HUES48 (cell line): ENCODE results near the gene TMEM219.
"Not testable (repeated sequence)": the region's sequence is repeated elsewhere in the genome, so short reads cannot be mapped to it uniquely, and the experiment has no call there.

Source experiments
- H3K27ac ChIP-seq: one replicate; pipeline ENCODE4 v1.7.0; 2013; ENCODE audit warnings: low read depth, low read length, inconsistent platforms
- H3K27me3 ChIP-seq: 2 replicates; pipeline ENCODE4 v1.6.1; 2013; ENCODE audit warnings: mild to moderate bottlenecking, low read length; ENCODE audit not compliant: control insufficient read depth, insufficient read depth
- H3K36me3 ChIP-seq: 2 replicates; pipeline ENCODE4 v1.6.1; 2013; ENCODE audit warnings: low read length; ENCODE audit not compliant: control insufficient read depth, insufficient read depth
- H3K4me1 ChIP-seq: 2 replicates; pipeline ENCODE4 v1.6.1; 2013; ENCODE audit warnings: mild to moderate bottlenecking, low read length; ENCODE audit not compliant: control insufficient read depth, insufficient read depth
- H3K4me3 ChIP-seq: 2 replicates; pipeline ENCODE4 v1.5.1; 2013; ENCODE audit warnings: mild to moderate bottlenecking, low read depth, low read length
- H3K9ac ChIP-seq: 2 replicates; pipeline ENCODE4 v1.6.1; 2013; ENCODE audit warnings: mild to moderate bottlenecking, low read depth, low read length, moderate library complexity
- H3K9me3 ChIP-seq: 2 replicates; pipeline ENCODE4 v1.6.1; 2013; ENCODE audit warnings: low read length; ENCODE audit not compliant: control insufficient read depth, insufficient read depth

TMEM219 gene

DNA sequence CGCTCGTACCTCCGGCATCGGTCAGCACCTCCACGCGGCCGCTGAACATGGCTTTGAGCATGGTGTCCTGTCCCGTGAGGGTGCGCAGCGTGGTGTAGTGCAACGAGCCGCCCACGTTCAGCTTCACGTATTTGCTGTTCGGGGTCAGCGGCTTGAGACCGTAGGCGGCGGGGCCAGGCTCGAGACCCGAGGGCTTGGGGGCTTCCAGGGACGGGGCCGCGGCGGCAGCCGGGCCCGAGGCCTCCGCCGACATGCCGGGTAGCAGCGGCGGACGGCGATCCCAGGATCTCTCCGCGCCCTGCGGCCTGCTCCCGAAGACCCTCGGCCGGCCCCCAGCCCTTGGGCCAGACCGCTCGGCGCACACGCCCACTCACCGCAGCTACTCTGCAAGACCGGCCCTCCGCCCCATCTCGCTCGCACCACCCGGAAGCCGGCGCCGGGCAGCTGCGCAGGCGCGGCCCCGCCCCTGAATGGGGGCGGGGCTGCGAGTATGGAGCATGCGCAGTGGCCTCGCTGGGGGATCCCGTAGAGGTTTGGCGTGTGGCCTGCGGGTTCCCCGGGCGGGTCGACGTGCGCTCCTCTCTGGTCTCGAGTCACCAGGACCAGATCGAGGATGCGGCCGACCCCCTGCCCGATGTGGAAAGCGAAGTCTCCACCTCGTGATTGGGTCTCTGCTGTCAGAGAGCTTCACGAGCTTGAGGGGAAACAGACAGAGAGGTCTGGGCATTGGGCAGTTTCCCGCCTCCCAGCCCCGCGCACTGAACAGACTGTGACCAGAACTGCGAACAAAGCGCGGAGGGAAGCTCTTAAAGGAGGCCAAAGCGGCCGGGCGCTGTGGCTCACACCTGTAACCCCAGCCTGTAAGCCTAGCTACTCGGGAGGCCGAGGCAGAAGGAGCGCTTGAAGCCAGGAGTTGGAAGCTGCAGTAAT, 35.8 kb upstream of the TMEM219 start, which contains the start of gene KCTD13:
Gene KCTD13 (minus strand): TSS at position 446 of the 930 bp plus-strand sequence. CDS start 193 bp downstream, at position 253.
- Histone ChIP-seq H3K27ac (peak within 1 kb of the TSS; percentile 94), H3K9ac (peak within 1 kb of the TSS; percentile 93), H3K9me3 (no peaks in the 10 kb centered on the region), H3K4me3 (peak within 1 kb of the TSS; percentile 84), H3K36me3 (peaks cover 19% of the 10 kb centered on the region), H3K27me3 (no peaks in the 10 kb centered on the region), H3K4me1 (peaks cover 15% of the 10 kb centered on the region)

DNA sequence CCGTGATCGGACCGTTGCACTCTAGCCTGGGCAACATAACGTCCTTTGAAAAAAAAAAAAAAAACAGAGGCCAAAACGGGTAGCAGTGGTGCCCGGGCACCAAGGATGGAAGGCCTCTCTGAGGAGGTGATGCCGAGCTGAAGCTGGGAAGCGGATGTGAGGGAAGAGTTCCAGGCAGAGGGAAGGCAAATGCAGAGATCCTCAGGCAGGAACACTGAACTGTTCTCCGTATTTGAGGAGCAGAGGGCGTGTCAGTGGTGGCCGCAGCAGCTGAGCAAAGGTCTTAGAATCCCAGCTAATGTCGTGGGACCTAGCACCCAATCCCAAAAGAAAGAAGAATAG, 35.2 kb upstream of the TMEM219 start:
- Histone ChIP-seq H3K4me1 (peaks cover 15% of the 10 kb centered on the region), H3K27me3 (no peaks in the 10 kb centered on the region), H3K9ac (peak overlapping the region; percentile 93), H3K9me3 (no peaks in the 10 kb centered on the region), H3K36me3 (peaks cover 14% of the 10 kb centered on the region), H3K4me3 (peak overlapping the region; percentile 84), H3K27ac (peak overlapping the region; percentile 94)

DNA sequence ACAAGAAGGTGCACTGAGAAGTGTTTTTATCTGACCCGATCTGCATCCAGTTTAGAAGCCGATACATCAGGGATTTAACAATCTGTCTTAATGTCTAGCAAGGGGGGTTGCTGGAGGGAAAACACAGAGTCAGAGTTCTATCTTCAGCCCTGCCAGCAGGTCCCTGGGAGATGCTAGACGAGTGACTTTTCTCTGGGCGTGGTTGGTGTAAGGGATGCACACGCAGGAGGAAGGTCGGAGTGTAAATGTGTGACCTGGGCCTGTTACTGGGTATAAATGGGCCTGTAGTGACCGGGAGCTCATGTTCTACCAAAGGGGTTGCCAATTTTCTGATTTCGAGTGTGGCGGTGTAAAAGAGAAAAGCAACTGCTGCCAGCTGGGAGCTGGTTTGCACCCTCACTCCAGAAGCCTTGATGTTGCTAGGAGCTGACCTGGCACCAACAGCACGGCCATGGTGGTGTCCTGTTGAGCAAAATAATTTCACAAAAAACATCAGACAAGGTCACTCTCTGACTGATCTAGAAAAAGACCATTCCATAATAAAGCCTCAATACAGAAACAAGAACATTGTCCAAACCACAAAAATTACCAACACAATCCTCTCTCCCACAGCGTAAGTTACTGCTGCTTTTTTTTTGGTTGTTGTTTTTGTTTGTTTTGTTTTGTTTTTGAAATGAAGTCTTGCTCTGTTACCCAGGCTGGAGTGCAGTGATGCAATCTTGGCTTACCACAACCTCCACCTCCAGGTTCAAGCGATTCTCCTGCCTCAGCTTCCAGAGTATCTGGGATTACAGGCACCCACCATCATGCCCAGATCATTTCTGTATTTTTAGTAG, 34.6 kb upstream of the TMEM219 start:
- peak overlapping the region; percentile 84 for H3K4me3 ChIP-seq
- H3K9ac ChIP-seq, result no peak overlapping the region
- peaks cover 8% of the 10 kb centered on the region for H3K36me3 ChIP-seq
- H3K9me3 ChIP-seq, result no peaks in the 10 kb centered on the region
- H3K27ac ChIP-seq, result no peak overlapping the region
- peaks cover 15% of the 10 kb centered on the region for H3K4me1 ChIP-seq
- H3K27me3 ChIP-seq, result no peaks in the 10 kb centered on the region

DNA sequence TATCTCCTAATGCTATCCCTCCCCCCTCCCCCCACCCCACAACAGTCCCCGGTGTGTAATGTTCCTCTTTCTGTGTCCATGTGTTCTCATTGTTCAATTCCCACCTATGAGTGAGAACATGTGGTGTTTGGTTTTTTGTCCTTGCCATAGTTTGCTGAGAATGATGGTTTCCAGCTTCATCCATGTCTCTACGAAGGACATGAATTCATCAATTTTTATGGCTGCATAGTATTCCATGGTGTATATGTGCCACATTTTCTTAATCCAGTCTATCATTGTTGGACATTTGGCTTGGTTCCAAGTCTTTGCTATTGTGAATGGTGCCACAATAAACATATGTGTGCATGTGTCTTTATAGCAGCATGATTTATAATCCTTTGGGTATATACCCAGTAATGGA, 30.1 kb upstream of the TMEM219 start:
- not testable (repeated sequence) for H3K9ac ChIP-seq, H3K36me3 ChIP-seq, H3K27me3 ChIP-seq, H3K9me3 ChIP-seq, H3K4me1 ChIP-seq, H3K4me3 ChIP-seq, H3K27ac ChIP-seq

DNA sequence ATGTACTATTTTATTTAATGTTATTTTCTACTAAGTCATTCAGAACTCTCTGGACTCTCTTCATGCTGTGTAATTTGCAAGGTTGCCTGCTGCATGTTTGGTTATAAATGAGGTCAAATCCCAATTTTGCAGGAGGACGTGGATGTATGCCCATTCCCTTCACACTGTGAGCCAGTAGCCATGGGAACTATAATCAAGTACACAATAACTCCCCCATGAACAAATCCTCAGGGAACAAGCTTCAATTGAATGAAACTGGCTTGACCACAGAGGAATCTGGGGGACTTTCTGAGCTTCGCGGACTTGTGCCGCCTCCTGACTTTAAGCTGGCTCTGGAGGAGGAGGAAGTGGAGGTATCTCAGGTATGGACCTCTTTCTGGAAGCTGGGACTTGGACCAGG, 21.2 kb upstream of the TMEM219 start:
- H3K27me3 ChIP-seq, result no peaks in the 10 kb centered on the region
- no peak overlapping the region for H3K4me3 ChIP-seq
- no peak overlapping the region for H3K27ac ChIP-seq
- no peaks in the 10 kb centered on the region for H3K36me3 ChIP-seq
- no peak overlapping the region for H3K9ac ChIP-seq
- 0 out of 2 replicates have a peak, but pooled peaks cover 5% of the 10 kb centered on the region for H3K4me1 ChIP-seq
- no peaks in the 10 kb centered on the region for H3K9me3 ChIP-seq

DNA sequence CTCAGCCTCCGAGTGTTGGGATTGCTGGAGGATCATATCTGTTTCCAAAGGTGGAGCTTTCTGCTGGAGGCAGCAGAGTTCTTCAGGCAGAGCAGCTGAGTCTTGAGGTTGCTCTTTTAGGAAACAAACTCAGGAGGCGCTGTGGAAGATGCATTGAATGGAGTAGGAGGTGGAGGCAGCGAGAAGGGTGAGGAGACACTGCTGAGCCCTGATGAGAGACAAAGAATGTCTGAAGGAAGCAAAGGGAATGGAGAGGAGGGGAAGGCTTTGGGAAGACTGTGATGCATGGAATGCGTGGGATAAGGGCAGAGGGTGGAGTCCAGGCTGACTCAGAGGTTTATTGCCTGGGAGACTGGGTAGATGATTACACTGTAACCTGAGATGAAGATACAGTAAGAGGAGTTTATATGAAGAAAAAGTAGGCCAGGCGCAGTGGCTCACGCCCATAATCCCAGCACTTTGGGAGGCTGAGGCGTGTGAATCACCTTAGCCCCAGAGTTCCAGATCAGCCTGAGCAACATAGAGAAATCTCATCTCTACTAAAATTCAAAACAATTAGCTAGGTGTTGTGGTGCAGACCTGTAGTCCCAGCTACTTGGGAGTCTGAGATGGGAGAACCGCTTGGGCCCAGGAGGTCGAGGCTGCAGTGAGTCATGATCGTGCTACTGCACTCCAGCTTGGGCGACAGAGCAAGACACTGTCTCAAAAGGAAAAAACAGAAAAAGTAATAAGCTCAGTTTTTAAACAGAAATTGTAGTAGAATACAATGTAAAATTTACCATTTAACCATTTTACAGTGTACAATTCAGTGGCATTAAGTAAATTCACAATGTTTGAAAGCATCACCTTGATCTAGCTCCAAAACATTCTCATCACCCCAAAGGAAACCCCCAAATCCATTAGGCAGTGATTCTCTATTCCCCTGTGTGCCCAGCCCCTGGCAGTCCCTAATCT, 17.8 kb upstream of the TMEM219 start:
- no peak overlapping the region for H3K4me3 ChIP-seq
- H3K9ac ChIP-seq, result no peak overlapping the region
- H3K4me1 ChIP-seq, result 0 out of 2 replicates have a peak, but pooled peaks cover 5% of the 10 kb centered on the region
- H3K9me3 ChIP-seq, result no peaks in the 10 kb centered on the region
- no peaks in the 10 kb centered on the region for H3K27me3 ChIP-seq
- H3K36me3 ChIP-seq, result no peaks in the 10 kb centered on the region
- H3K27ac ChIP-seq, result peak overlapping the region; percentile 85

DNA sequence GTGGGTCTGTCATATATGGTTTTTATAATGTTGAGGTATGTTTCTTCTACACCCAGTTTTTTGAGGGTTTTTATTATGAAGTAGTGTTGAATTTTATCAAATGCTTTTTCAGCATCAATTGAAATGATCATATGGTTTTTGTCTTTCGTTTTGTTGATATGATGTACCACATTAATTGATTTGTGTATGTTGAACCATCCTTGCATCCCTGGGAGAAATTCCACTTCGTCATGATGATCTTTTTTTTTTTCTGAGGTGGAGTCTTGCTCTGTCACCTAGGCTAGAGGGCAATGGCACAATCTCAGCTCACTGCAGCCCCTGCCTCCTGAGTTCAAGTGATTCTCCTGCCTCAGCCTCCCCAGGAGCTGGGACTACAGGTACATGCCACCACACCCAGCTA, 14.0 kb upstream of the TMEM219 start:
- Histone ChIP-seq H3K9ac (no peak overlapping the region), H3K27ac (no peak overlapping the region), H3K9me3 (no peaks in the 10 kb centered on the region), H3K4me1 (peaks cover 12% of the 10 kb centered on the region), H3K4me3 (no peak overlapping the region), H3K27me3 (no peaks in the 10 kb centered on the region), H3K36me3 (no peaks in the 10 kb centered on the region)

DNA sequence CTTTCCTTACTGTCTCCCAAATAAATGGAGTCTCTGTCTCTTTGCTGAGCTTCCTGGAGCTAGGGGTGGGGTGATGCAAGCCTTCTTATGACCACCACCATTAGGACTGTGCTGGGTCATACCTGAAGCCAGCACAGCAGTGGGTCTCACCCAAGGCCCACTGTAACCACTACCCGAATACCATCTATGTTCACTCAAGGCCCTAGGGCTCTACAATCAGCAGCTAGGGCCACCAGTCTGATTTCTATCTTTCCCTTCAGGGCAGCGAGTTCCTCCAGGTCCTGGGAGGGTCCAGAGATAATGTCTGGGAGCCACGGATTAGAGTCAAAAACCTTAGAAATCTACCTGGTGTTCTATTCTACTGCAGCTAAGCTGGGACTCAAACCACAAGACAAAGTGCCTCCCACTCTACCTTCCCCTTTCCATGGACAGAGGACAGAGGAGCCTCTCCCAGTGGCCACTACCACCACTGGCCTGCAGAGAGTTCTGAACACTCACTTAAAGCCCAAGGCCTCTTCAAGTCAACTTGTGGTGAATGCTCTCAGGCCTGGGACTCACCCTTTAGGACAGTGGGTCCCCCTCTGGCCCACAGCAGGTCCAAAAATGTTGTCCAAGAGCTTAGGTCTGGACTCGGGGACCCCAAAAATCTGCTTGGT, 10.9 kb upstream of the TMEM219 start:
- Histone ChIP-seq H3K9ac (no peak overlapping the region), H3K4me3 (no peak overlapping the region), H3K36me3 (no peaks in the 10 kb centered on the region), H3K27me3 (no peaks in the 10 kb centered on the region), H3K9me3 (no peaks in the 10 kb centered on the region), H3K27ac (no peak overlapping the region), H3K4me1 (peaks cover 8% of the 10 kb centered on the region)

DNA sequence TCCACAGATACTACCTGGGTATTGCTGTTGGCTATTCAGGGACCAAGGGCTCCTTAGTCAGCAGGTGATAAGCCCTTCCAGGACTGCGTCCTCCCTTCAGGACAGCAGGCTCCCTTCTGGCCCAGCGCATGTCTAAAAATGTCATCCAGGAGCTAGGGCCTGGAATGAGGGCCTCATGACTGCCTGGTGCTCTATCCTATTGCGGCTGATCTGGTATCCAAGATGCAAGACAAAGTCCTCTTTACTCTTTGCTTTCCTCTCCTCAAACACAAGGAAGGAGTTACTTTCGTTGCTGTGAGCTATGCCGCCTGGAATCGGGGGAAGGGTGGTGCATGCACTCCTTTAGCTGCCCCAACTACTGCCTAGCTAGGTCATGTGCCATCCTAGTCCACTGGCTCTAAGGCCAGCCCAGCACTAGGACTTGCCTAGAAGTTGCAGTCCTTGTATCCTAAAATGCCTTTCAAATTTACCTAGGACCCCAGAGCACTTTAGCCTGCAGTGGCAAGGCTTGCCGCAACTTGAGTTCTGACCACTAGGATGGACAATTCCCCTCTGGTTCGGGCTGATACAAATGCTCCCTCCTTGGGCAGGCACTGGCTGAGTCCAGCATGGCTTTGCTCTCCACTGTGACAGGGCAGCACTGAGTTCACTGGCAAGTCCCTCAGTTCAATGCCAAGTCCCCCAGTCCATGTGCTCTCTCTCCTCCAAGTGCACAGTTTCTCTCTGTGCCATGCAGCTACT, 10.1 kb upstream of the TMEM219 start:
- no peaks in the 10 kb centered on the region for H3K9me3 ChIP-seq
- no peaks in the 10 kb centered on the region for H3K27me3 ChIP-seq
- H3K36me3 ChIP-seq, result no peaks in the 10 kb centered on the region
- peaks cover 8% of the 10 kb centered on the region for H3K4me1 ChIP-seq
- H3K27ac ChIP-seq, result no peak overlapping the region
- no peak overlapping the region for H3K4me3 ChIP-seq
- no peak overlapping the region for H3K9ac ChIP-seq
